C4-2B (cell line): Measurements from ENCODE around the gene NXPH3.

ENCODE experiments used
- ZFX ChIP-seq: fragments of 450-650 bp; IDR thresholded peaks from 2 replicates; pipeline ENCODE4 v1.6.1; 2017
- TF ChIP-seq, protein P1 (sequence below): fragments of 450-650 bp; conservative IDR thresholded peaks from 2 replicates; pipeline ENCODE4 v1.5.1; 2017; ENCODE audit warnings: mild to moderate bottlenecking

DNA sequence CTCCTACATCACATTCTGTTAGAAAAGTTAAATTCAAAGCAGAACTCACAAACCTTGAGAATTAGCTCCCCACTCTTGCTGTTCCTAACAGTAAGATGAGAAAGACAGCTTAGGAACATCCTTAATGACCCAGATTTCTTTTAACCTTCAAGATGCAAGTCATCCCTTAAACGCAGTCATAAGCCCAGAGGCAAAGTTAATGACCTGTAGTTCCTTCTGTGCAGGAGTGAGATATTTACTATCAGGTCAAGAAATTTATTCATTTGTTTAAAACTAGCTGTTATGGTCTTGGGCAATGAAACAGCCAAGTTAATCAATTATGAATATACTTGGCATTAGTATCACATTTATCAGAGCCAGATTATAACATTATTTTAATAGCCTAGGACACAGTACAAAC is 37.1 kb downstream of the NXPH3 start:
- TF ChIP-seq, protein P1, sequence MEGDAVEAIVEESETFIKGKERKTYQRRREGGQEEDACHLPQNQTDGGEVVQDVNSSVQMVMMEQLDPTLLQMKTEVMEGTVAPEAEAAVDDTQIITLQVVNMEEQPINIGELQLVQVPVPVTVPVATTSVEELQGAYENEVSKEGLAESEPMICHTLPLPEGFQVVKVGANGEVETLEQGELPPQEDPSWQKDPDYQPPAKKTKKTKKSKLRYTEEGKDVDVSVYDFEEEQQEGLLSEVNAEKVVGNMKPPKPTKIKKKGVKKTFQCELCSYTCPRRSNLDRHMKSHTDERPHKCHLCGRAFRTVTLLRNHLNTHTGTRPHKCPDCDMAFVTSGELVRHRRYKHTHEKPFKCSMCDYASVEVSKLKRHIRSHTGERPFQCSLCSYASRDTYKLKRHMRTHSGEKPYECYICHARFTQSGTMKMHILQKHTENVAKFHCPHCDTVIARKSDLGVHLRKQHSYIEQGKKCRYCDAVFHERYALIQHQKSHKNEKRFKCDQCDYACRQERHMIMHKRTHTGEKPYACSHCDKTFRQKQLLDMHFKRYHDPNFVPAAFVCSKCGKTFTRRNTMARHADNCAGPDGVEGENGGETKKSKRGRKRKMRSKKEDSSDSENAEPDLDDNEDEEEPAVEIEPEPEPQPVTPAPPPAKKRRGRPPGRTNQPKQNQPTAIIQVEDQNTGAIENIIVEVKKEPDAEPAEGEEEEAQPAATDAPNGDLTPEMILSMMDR = no peak
- no peak for TF ChIP-seq ZFX
